NCI-H2171 treated with DMSO at 0.1 percent for 48 hours (cell line): ENCODE measurements around the gene GTF3C2.
"Not testable (repeated sequence)": the region's sequence is repeated elsewhere in the genome, so short reads cannot be mapped to it uniquely, and the experiment has no call there.

Source experiments
- DNase-seq: peaks from one replicate; lab custom pipeline; 2025; lab: John Stamatoyannopoulos, UW

The GTF3C2 gene

GRCh38 chr2:27370816-27371620 lies 14.5 kb upstream of the GTF3C2 start:
- DNase-seq, result peak; percentile 29

DNA sequence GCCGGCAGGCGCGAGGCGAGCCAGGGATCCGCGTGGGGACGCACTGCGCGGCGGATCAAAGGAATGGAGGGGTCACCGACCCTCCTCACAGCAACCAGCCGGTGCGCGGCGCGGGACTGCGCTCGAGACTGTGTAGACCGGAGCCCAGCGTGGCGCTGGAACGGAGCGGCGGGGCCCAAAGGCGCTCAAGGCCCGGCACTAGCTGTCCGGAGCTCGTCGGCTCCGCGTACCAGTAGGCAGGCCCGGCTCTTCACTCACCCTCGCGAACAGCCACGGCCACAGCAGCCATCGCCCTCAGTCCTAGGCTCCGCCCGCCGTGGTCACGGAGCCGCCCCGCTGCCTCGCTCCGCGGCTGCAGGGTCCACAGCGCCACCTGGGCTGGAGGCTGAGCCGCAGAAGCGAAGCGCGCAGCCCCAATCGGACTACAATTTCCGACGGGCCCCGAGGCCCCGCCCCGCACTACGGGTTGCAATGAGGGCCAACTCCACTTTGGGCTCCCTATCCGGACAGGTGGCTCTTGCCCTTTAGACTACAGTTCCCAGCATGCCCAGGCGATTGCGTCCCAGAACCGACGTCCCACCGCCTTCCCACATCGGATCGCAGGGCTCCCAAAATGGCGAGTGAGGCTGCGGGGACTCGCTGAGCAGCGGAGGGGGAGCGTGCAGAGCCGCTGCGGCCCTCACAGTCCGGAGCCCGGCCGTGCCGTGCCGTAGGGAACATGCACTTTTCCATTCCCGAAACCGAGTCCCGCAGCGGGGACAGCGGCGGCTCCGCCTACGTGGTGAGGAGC lies 13.7 kb upstream of the GTF3C2 start, which contains the start of the genes EIF2B4 and SNX17:
Gene EIF2B4 (minus strand): TSS at position 313 of the 790 bp plus-strand sequence. CDS start 24 bp downstream, at position 289.
Gene SNX17 (plus strand): TSS at position 591 of the 790 bp plus-strand sequence. CDS start 128 bp downstream, at position 719.
- peak; percentile 100 for DNase-seq

DNA sequence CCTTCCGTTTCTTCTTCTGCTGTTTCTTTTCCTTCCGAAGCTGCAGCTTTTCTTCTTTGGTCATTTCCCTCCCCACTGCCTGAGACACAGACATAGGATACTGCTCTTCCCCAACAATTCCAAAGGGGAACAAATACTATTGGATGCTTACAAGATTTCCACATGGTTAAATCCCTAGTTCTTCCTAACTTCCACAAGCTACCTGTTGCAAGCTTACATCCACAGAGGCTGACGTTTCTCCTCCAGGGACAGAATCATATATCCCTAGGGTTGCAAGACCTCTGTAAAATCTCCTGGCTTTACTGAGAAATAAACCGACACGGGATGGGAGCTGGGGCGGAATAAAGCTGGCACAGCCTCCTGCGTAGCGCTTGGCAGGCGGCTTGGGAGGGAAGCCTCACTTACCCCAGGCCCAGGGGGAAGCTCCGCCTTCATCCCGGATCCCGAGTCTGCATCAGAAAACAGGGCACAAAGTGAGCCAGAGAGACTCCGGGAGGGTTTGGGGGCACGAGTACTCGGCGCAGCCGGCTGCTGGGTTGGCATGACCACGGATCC lies 13.0 kb upstream of the GTF3C2 start:
- peak; percentile 79 for DNase-seq

DNA sequence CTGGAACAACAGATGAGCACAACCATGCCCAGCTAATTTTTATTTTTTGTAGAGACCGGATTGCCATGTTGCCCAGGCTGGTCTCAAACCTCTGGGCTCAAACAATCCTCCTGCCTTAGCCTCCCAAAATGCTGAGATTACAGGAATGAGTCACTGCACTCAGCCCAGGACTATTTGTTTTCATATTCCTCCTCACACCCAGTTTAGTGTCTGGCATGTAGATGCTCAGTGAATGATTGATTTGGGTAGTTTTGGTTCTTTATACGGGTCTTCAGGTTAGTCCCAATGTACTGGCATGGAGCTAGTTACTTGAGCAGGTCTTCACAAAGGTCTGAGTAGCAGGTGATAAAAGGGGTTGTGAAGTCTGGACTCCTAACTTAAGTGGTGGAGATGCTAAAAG lies 7.4 kb upstream of the GTF3C2 start:
- no peak for DNase-seq

DNA sequence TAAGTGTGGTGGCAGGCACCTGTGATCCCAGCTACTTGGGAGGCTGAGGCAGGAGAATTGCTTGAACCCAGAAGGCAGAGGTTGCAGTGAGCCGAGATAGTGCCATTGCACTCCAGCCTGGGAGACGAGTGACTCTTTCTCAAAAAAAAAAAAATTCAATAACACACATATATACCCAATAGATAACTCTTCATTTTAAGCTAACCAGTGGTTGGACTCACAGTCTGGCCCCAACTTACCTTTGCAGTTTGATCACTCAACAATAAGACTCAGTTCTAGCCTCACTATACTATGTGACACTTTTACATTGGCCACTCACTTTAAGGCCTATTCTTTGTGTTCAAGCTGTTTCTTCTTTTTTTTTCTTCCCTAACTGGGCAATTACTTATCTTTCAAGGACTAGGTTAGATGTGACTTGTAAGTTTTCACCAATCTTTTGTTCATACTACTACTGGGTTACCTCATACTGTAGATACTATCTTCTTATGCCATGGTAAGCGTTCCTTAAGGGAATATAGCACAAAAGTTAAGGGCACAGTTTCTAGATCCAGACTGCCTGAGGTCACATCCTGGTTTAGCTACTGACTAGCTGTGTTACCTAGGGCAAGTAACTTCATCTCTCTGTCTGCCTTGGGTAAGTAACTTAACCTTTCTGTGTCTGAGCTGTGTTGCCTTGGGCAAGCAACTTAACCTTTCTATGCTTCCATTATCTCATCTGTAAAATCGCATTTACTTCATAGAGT lies 6.3 kb upstream of the GTF3C2 start:
- no peak for DNase-seq

- DNase-seq, result no peak
Observed at GRCh38 chr2:27356056-27356381, 545 bp downstream of the GTF3C2 start.

GRCh38 chr2:27354597-27354927 lies 2.0 kb downstream of the GTF3C2 start:
- no peak for DNase-seq

GRCh38 chr2:27353762-27354596 lies 2.6 kb downstream of the GTF3C2 start:
- DNase-seq, result no peak

- DNase-seq, result not testable (repeated sequence)
Observed at GRCh38 chr2:27353386-27353761, 3.2 kb downstream of the GTF3C2 start.

- no peak for DNase-seq
Observed at GRCh38 chr2:27351802-27352598, 4.6 kb downstream of the GTF3C2 start.

GRCh38 chr2:27350106-27350693 lies 6.4 kb downstream of the GTF3C2 start:
- DNase-seq, result no peak

GRCh38 chr2:27347641-27348040 lies 8.9 kb downstream of the GTF3C2 start:
- no peak for DNase-seq

DNA sequence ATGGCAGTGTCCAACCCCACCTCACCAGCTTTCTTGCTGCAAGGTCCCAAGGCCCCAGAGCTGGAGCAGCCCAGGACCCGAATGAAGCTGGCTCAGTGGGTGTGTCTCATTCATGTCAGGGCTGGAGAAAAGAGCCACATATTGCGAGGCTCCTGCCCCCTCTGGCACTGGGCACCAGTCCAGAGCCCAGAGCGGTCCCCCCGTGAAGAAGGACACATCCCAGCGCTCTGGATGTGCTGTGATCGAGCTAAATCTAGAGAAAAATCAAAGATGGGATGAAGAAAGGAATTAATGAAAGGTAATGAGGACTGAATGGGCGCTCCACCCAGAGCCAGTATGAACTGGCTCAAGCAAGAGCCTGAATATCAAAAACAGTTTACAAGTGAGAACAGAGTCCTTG lies 20.4 kb downstream of the GTF3C2 start:
- DNase-seq, result no peak

GRCh38 chr2:27335311-27335710 lies 21.3 kb downstream of the GTF3C2 start:
- no peak for DNase-seq

DNA sequence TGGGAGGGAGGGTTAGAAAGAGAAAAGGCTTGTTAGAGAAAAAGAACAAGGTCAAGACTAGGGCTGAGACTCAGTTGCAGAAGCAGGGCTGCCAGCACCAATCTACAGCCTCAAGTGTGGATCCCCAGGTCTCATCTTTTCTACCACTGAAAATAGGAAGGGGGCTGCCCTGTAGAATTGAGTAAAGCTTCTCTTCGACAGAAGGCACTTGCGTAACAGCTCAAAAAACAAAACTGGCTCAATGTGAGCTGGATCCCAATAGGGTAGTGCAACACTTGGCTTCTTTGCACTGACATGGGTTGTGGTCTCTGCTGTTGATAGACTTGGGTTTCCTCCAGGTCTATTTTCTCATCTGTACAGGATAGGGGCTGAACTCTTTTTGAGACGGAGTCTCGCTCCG lies 31.8 kb downstream of the GTF3C2 start:
- no peak for DNase-seq

DNA sequence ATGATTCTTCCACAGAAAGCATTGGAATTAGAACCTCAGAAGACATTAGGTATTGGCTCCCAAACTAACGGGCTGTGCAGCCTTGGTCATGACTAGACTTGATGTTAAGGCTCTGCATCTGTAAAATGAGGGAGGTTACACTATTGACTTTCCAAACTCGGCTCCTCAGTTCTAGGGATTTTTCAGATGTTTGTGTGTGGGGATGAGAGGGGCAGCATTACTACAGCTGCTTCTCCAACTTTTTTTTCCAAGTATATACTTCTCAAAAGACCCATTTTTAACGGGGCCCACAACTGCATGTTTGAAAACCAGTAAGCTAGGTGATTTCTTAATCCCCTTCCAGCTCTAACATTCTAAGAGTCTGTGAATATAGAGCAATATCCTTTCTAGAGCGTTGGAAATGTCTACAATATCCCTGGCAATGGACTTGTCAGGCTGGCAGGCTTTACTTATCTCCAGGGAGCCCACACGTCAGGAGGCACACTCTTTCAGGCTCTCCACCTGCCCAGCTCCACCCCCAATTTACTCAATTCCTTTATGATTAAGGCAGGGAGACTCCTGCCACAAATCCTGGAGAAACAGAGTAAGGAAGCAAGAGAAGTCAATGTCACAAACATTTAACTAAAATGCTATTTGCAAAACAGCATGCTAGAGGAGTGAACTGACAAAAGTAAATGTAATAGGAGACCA lies 32.8 kb downstream of the GTF3C2 start:
- peak; percentile 38 for DNase-seq

- DNase-seq, result peak; percentile 92
Observed at GRCh38 chr2:27322766-27323595, 33.6 kb downstream of the GTF3C2 start, which contains the start of gene MPV17. MPV17 (minus strand) TSS chr2:27323097; CDS start chr2:27322517, 580 bp downstream.

DNA sequence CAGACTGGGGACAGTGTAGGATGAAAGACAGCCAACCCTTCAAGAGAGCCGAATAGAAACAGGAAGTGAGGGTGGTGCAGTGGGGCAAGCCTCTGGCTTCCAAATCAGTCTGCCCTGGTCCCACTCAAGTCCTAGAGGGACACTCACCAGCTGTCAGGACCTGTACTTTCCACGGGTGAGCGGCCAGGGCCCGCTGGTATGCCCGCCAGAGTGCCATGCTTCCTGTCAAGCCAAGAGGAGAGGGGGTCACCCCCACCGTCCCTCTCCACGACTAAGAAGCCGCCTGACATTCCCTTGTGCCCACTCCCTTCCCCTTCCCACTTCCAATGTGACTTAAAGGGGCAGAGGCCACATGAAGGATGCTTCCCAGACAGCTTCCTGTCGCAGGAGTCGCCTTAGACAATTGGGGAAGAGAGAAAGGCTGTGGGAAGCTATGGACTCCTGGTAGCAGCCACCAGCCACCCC lies 34.2 kb downstream of the GTF3C2 start:
- DNase-seq, result no peak
